ENCODE results near the gene NUDCD3. TPM values are rescaled to one million over a fixed set of nuclear protein-coding genes. Genes with fewer than 3 reads are reported as not detected.

NUDCD3 gene
- total and polyA plus RNA-seq, 2 of the 8 experiments (the other 6 are each of a cell fraction or from before 2014, with no cell fraction given), result 35.2 to 93.7 TPM

- 43% methylated on average over 1 of the region's 1 CpG; no CpG with 5 or more reads in 1 of the 2 experiments for WGBS, 2 experiments (ENCODE audit: extremely low coverage in 1 of 2, insufficient coverage in 1 of 2, insufficient read length in 1 of 2, insufficient replicate concordance in 2 of 2, low coverage in 1 of 2, low lambda C conversion rate in 2 of 2, missing lambda C conversion rate in 1 of 2)
- Histone ChIP-seq H3K27ac (ENCODE audit: low read depth, low read length) (no peak overlapping the region), H3K23me2 (ENCODE audit: low read depth, low read length) (peaks cover 2% of the 10 kb centered on the region; the same call in 1 of the 2 replicates), H3K18ac (ENCODE audit: extremely low read depth, low read length) (no peak overlapping the region), H3K56ac (replicated peaks; ENCODE audit: insufficient read length, low read depth, low read length) (no peak overlapping the region), H3K36me3 (ENCODE audit: control insufficient read depth in 2 of 4, insufficient read depth in 4 of 4, low read length in 3 of 4) (no peaks in the 10 kb centered on the region), H2BK12ac (ENCODE audit: low read depth, low read length) (no peak overlapping the region), H3K4ac (replicated peaks; ENCODE audit: insufficient read length, low read depth, low read length) (no peak overlapping the region), H3K79me2 (ENCODE audit: control insufficient read depth in 1 of 2, insufficient read depth in 2 of 2, low read length in 2 of 2) (no peaks in the 10 kb centered on the region), H2BK20ac (ENCODE audit: low read length) (no peak overlapping the region), H3K4me1 (replicated peaks in 1 of 4; ENCODE audit: control insufficient read depth in 3 of 4, insufficient read depth in 4 of 4, low read length in 3 of 4) (no peaks in the 10 kb centered on the region), H2BK5ac (ENCODE audit: low read depth, low read length) (no peak overlapping the region), H3K9me3 (ENCODE audit: insufficient read depth in 2 of 2, low read depth in 1 of 2, low read length in 1 of 2) (no peaks in the 10 kb centered on the region), H4K20me1 (replicated peaks in 1 of 2; ENCODE audit: control insufficient read depth in 1 of 2, insufficient read depth in 2 of 2, low read length in 2 of 2) (peaks cover 0 to 12% of the 10 kb centered on the region in 2 experiments), H3K9ac (replicated peaks in 1 of 4; ENCODE audit: extremely low read depth in 1 of 4, low read depth in 3 of 4, low read length in 3 of 4) (no peak overlapping the region), H3K4me2 (ENCODE audit: insufficient read depth in 1 of 2, low read depth in 2 of 2, low read length in 2 of 2) (no peak overlapping the region), H3K79me1 (ENCODE audit: low read depth, low read length) (no peaks in the 10 kb centered on the region), H3K23ac (ENCODE audit: insufficient read length) (no peak overlapping the region), H4K91ac (replicated peaks; ENCODE audit: insufficient read length, low read length) (no peak overlapping the region), H3K14ac (ENCODE audit: insufficient read length) (no peak overlapping the region), H2AK5ac (ENCODE audit: low read depth, low read length) (peak overlapping the region; percentile 39; the same call in 1 of the 2 replicates), H4K8ac (ENCODE audit: extremely low read depth, insufficient read depth, low read length) (no peak overlapping the region), H2AFZ (ENCODE audit: low read length) (no peak overlapping the region), H4K5ac (ENCODE audit: insufficient read length, low read depth, low read length) (no peak overlapping the region), H3K27me3 (replicated peaks in 1 of 4; ENCODE audit: control insufficient read depth in 3 of 4, extremely low read depth in 1 of 4, insufficient read depth in 3 of 4, low read length in 3 of 4) (peaks cover 0 to 2% (median 0%) of the 10 kb centered on the region in 4 experiments; a peak in 4 of 7 replicates), H3K4me3 (ENCODE audit: extremely low read depth in 1 of 4, insufficient read depth in 2 of 4, low read depth in 3 of 4, low read length in 4 of 4) (no peak overlapping the region), H2BK120ac (replicated peaks; ENCODE audit: low read depth, low read length) (no peak overlapping the region), H2BK15ac (ENCODE audit: low read length) (no peak overlapping the region)
- ChIA-PET POLR2A (ENCODE audit: partially characterized antibody) (interaction anchor here (1.2 kb wide), 1 partner anchor 9 kb away, joined by 4 read pairs; no protein-coding TSS in a partner anchor), CTCF (ENCODE audit: partially characterized antibody) (interaction anchor here (0.6 to 2.2 kb wide), 6 partner anchors 9 to 157 kb away, joined by 3 to 9 read pairs (median 4); no protein-coding TSS in a partner anchor)
- FAIRE-seq (no peak), DNase-seq (ENCODE audit: low read depth in 1 of 2, low spot score in 2 of 2) (peak in 1 of 2 experiments; percentile 41)
- TF ChIP-seq CHD1 (IDR thresholded peaks at IDR 0.05; ENCODE audit: low read depth, low read length) (no peak), CTCF (IDR thresholded peaks at IDR 0.05; ENCODE audit: control extremely low read depth in 1 of 3, insufficient read depth in 1 of 3, low read depth in 1 of 3, low read length in 3 of 3) (no peak), POU5F1 (IDR thresholded peaks at IDR 0.05; ENCODE audit: low read depth, low read length) (no peak), GTF2F1 (IDR thresholded peaks at IDR 0.05; ENCODE audit: borderline replicate concordance, low read depth, low read length) (no peak), GABPA (IDR thresholded peaks at IDR 0.05; ENCODE audit: borderline replicate concordance, insufficient read depth, low read length) (no peak), TCF12 (IDR thresholded peaks at IDR 0.05; ENCODE audit: low read depth, low read length) (no peak), HDAC2 (IDR thresholded peaks at IDR 0.05; ENCODE audit: borderline replicate concordance in 1 of 2, low read depth in 2 of 2, low read length in 2 of 2) (no peak), SUZ12 (IDR thresholded peaks at IDR 0.05; ENCODE audit: low read length) (no peak), SP4 (IDR thresholded peaks at IDR 0.05; ENCODE audit: low read length) (no peak), BACH1 (IDR thresholded peaks at IDR 0.05; ENCODE audit: low read length) (no peak), SP2 (IDR thresholded peaks at IDR 0.05; ENCODE audit: low read length) (no peak), SIRT6 (IDR thresholded peaks at IDR 0.05; ENCODE audit: low read length) (no peak)
These were observed 113.4 kb downstream of the NUDCD3 start for GRCh38 chr7:44377134-44377463.

Data from H1 (cell line).